ENCODE data around the gene ZNF283.

- TF ChIP-seq CTCF (IDR thresholded peaks at IDR 0.05; ENCODE audit: low read depth, low read length, poor library complexity, severe bottlenecking) (no peak), EZH2phosphoT487 (IDR thresholded peaks at IDR 0.05; ENCODE audit: borderline replicate concordance, low read length) (no peak)
Measured at GRCh38 chr19:43804432-43804831, 22.7 kb upstream of the ZNF283 start.

Measured in DOHH2 (cell line).